Neuronal stem cell (in vitro differentiated cells): ENCODE measurements around the gene XIST. TPM values are rescaled to one million over a fixed set of nuclear protein-coding genes. Genes with fewer than 3 reads are reported as not detected.
"Not testable (repeated sequence)": the region's sequence is repeated elsewhere in the genome, so short reads cannot be mapped to it uniquely, and the experiment has no call there.

Experiments used
- DNase-seq: peaks from one replicate; pipeline ENCODE4 v3.0.0-alpha.2; 2013; ENCODE audit warnings: low spot score
- H2AFZ ChIP-seq: one replicate; pipeline ENCODE4 v1.6.1; 2013; ENCODE audit warnings: mild to moderate bottlenecking, low read length, inconsistent platforms
- H2AK5ac ChIP-seq: 2 replicates; pipeline ENCODE4 v1.6.1; 2013; ENCODE audit warnings: low read depth, mild to moderate bottlenecking, inconsistent platforms, low read length, moderate library complexity, mixed read lengths
- H2BK120ac ChIP-seq: 2 replicates; pipeline ENCODE4 v1.6.1; 2013; ENCODE audit warnings: low read depth, mild to moderate bottlenecking, inconsistent platforms, low read length, moderate library complexity, mixed read lengths
- H2BK12ac ChIP-seq: one replicate; pipeline ENCODE4 v1.6.1; 2013; ENCODE audit warnings: low read length, inconsistent platforms
- H2BK15ac ChIP-seq: 2 replicates; pipeline ENCODE4 v1.6.1; 2013; ENCODE audit warnings: mild to moderate bottlenecking, low read length, inconsistent platforms, mixed read lengths
- H2BK5ac ChIP-seq: one replicate; pipeline ENCODE4 v1.6.1; 2013; ENCODE audit warnings: inconsistent platforms, mild to moderate bottlenecking, low read length, moderate library complexity
- H3K14ac ChIP-seq: one replicate; pipeline ENCODE4 v1.6.1; 2013; ENCODE audit warnings: low read length, inconsistent platforms
- H3K18ac ChIP-seq: 2 replicates; pipeline ENCODE4 v1.6.1; 2013; ENCODE audit warnings: low read length, inconsistent platforms
- H3K23ac ChIP-seq: 2 replicates; pipeline ENCODE4 v1.6.1; 2013; ENCODE audit warnings: low read depth, mild to moderate bottlenecking, mixed read lengths, low read length, inconsistent platforms; ENCODE audit not compliant: poor library complexity
- H3K27ac ChIP-seq: replicated peaks from 3 replicates; pipeline ENCODE4 v1.5.1; 2013; ENCODE audit warnings: low read length, inconsistent platforms
- H3K27me3 ChIP-seq, 3 experiments: 2 replicates each; pipeline ENCODE4 v1.6.1; 2013; ENCODE audit warnings: low read length in 3 of 3, mild to moderate bottlenecking in 2 of 3, inconsistent platforms in 1 of 3, low read depth in 1 of 3, mixed read lengths in 1 of 3, moderate library complexity in 1 of 3; ENCODE audit not compliant: control insufficient read depth in 3 of 3, insufficient read depth in 3 of 3
- H3K36me3 ChIP-seq, 2 donors: replicated peaks in 1 of 2; 2 replicates each; pipeline ENCODE4 v1.6.1; 2013; ENCODE audit warnings: low read length in 2 of 2; ENCODE audit not compliant: control insufficient read depth in 2 of 2, insufficient read depth in 2 of 2
- H3K4ac ChIP-seq: 2 replicates; pipeline ENCODE4 v1.6.1; 2013; ENCODE audit warnings: inconsistent platforms, mild to moderate bottlenecking, low read length, moderate library complexity
- H3K4me1 ChIP-seq, 2 donors: 1 replicate in 1 of 2; 2 replicates in 1 of 2; pipeline ENCODE4 v1.6.1; 2013; ENCODE audit warnings: low read length in 2 of 2, low read depth in 1 of 2; ENCODE audit not compliant: control insufficient read depth in 2 of 2, insufficient read depth in 1 of 2
- H3K4me2 ChIP-seq: one replicate; pipeline ENCODE4 v1.6.1; 2013; ENCODE audit warnings: mild to moderate bottlenecking, low read length, inconsistent platforms; ENCODE audit not compliant: insufficient read depth, poor library complexity, severe bottlenecking
- H3K4me3 ChIP-seq, 2 donors: 2 replicates each; pipeline ENCODE4 v1.5.1; 2013; ENCODE audit warnings: low read length in 2 of 2, mild to moderate bottlenecking in 2 of 2, inconsistent platforms in 1 of 2, moderate library complexity in 1 of 2
- H3K79me1 ChIP-seq: one replicate; pipeline ENCODE4 v1.6.1; 2013; ENCODE audit warnings: low read depth, mild to moderate bottlenecking, inconsistent platforms, low read length, moderate library complexity
- H3K9ac ChIP-seq: one replicate; pipeline ENCODE4 v1.6.1; 2013; ENCODE audit warnings: mild to moderate bottlenecking, low read depth, low read length, inconsistent platforms; ENCODE audit not compliant: poor library complexity
- H3K9me3 ChIP-seq, 2 donors: replicated peaks in 1 of 2; 2 replicates each; pipeline versions ENCODE3 to v1.6.1; 2013; ENCODE audit warnings: low read length in 2 of 2, mild to moderate bottlenecking in 2 of 2, inconsistent platforms in 1 of 2, low read depth in 1 of 2, mixed read lengths in 1 of 2, moderate library complexity in 1 of 2; ENCODE audit not compliant: control insufficient read depth in 2 of 2, insufficient read depth in 1 of 2
- H4K8ac ChIP-seq: one replicate; pipeline ENCODE4 v1.6.1; 2013; ENCODE audit warnings: low read depth, mild to moderate bottlenecking, inconsistent platforms, low read length, moderate library complexity
- H4K91ac ChIP-seq: one replicate; pipeline ENCODE4 v1.6.1; 2013; ENCODE audit warnings: low read length, low read depth, mild to moderate bottlenecking, inconsistent platforms; ENCODE audit not compliant: poor library complexity
- WGBS, 2 donors: extraction: QIAGEN DNeasy Blood & Tissue Kit; methylation state at CpG; one replicate each; pipeline ENCODE4 v1.1.7; 2013; ENCODE audit warnings: missing lambda C conversion rate in 2 of 2, mixed read lengths in 1 of 2; ENCODE audit not compliant: insufficient read length in 2 of 2, insufficient replicate concordance in 1 of 2; ENCODE audit errors: extremely low coverage in 2 of 2; 5-methylcytosine and 5-hydroxymethylcytosine counted together
- polyA plus RNA-seq, 2 experiments: library from polyadenylated mRNA; stranded (reverse); fragments of 200-250 nt; gene quantifications; one replicate each; pipeline ENCODE4 v1.2.3, GENCODE V29; 2013

XIST gene
- polyA plus RNA-seq (2013, experiment 1 of 2), result 0.03 TPM
- under 0.01 TPM for polyA plus RNA-seq (2013, experiment 2 of 2)

GRCh38 chrX:73852467-73852866 is at the start of gene XIST:
Gene XIST, minus strand, starts transcription at chrX:73852714.
- Histone ChIP-seq H3K4ac (no peak within 1 kb of the TSS), H3K18ac (no peak within 1 kb of the TSS), H2BK5ac (no peak within 1 kb of the TSS), H3K9me3 (no peaks in the 10 kb centered on the region), H3K27me3 (no peaks in the 10 kb centered on the region), H3K27ac (no peak within 1 kb of the TSS), H4K8ac (no peak within 1 kb of the TSS), H4K91ac (no peak within 1 kb of the TSS), H3K14ac (no peak within 1 kb of the TSS), H3K4me1 (peaks cover 0 to 5% of the 10 kb centered on the region in 2 donors), H3K36me3 (peaks cover 0 to 28% of the 10 kb centered on the region in 2 donors), H3K79me1 (no peaks in the 10 kb centered on the region), H2BK15ac (no peak within 1 kb of the TSS), H2BK12ac (no peak within 1 kb of the TSS), H3K4me3 (peak within 1 kb of the TSS in 1 of 2 donors; percentile 64), H2AFZ (peak within 1 kb of the TSS; percentile 54), H2AK5ac (no peak within 1 kb of the TSS), H3K23ac (no peak within 1 kb of the TSS), H2BK120ac (no peak within 1 kb of the TSS), H3K4me2 (no peak within 1 kb of the TSS), H3K9ac (no peak within 1 kb of the TSS)
- DNase-seq, result no peak
- 100% methylated on average over 2 of the region's 8 CpGs; no CpG with 5 or more reads in 1 of the 2 donors for WGBS, 2 donors

GRCh38 chrX:73898315-73898714 is 45.8 kb upstream of the XIST start:
- H3K36me3 ChIP-seq, H3K4me2 ChIP-seq, H3K27me3 ChIP-seq, H3K9me3 ChIP-seq, H4K8ac ChIP-seq, H3K4me1 ChIP-seq, H3K23ac ChIP-seq, DNase-seq, H3K4me3 ChIP-seq, H2AK5ac ChIP-seq, H3K14ac ChIP-seq, H3K79me1 ChIP-seq, H2AFZ ChIP-seq, H3K27ac ChIP-seq, H2BK5ac ChIP-seq, H2BK120ac ChIP-seq, H2BK15ac ChIP-seq, H3K9ac ChIP-seq, H3K18ac ChIP-seq, H4K91ac ChIP-seq, H2BK12ac ChIP-seq, H3K4ac ChIP-seq: not testable (repeated sequence)
- no CpG with 5 or more reads among the region's 3 CpGs for WGBS, 2 donors

- not testable (repeated sequence) for H3K9ac ChIP-seq, H3K4me2 ChIP-seq, H3K9me3 ChIP-seq, H4K91ac ChIP-seq, H3K18ac ChIP-seq, H2BK15ac ChIP-seq, H3K4me1 ChIP-seq, H3K4ac ChIP-seq, H3K79me1 ChIP-seq, H3K27ac ChIP-seq, H2BK120ac ChIP-seq, H2BK5ac ChIP-seq, H2AK5ac ChIP-seq, DNase-seq, H3K23ac ChIP-seq, H3K27me3 ChIP-seq, H3K14ac ChIP-seq, H4K8ac ChIP-seq, H2BK12ac ChIP-seq, H3K36me3 ChIP-seq
- Histone ChIP-seq H3K4me3 (peak overlapping the region in 1 of 2 donors; percentile 6), H2AFZ (peak overlapping the region; percentile 84)
- WGBS, 2 donors, result no CpG with 5 or more reads among the region's 14 CpGs
These were observed 40.1 kb upstream of the XIST start for GRCh38 chrX:73892515-73893090.

GRCh38 chrX:73882260-73882659 is 29.7 kb upstream of the XIST start:
- H3K4me2 ChIP-seq, H3K4me1 ChIP-seq, H4K91ac ChIP-seq, H3K4me3 ChIP-seq, H2BK12ac ChIP-seq, H3K36me3 ChIP-seq, H2AK5ac ChIP-seq, H3K23ac ChIP-seq, H2BK15ac ChIP-seq, DNase-seq, H3K9ac ChIP-seq, H3K9me3 ChIP-seq, H3K79me1 ChIP-seq, H3K14ac ChIP-seq, H3K18ac ChIP-seq, H2BK5ac ChIP-seq, H4K8ac ChIP-seq, H3K27me3 ChIP-seq, H3K27ac ChIP-seq, H2AFZ ChIP-seq, H3K4ac ChIP-seq, H2BK120ac ChIP-seq: not testable (repeated sequence)
- no CpG with 5 or more reads among the region's 24 CpGs for WGBS, 2 donors
